ENCODE measurements around the gene CDHR1.
A peak's percentile ranks its signal among the peaks of the same experiment; 100 is the strongest.

Gene CDHR1

DNA sequence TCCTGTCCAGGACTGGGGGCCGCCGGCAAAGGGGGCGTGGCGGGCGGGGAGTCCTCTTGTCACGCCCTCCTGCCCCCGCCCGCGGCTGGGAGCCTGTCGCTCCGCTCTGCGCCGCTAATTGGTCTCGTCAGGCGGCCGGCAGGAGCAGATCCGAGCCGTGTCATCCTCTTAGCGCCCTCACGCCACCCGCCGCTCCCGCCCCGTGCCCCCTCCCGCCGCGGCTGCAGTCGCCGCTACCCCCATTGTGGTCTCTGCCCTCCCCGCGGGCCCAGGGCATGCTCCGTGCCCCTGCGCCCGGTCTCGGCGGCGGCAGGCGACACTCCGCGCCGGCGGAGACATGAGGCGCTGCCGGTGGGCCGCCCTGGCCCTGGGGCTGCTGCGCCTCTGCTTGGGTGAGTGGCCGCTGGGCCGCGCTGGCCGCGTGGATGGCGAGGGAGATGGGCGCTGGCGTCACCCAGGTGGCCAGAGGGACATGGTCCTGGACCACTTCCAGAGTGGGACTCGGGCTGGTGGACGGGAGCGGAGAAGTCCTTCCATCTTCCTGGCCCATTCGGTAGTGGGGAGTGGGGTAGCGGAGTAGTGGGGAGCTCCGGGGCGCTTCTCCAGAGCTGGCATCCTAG, at the start of gene CDHR1:
TSS of gene CDHR1 (plus strand) at position 114 of the 620 bp plus-strand sequence. CDS start at position 338, 224 bp downstream.
- no peak for TF ChIP-seq RARB (CRISPR knock-in tag; IDR thresholded peaks at IDR 0.05)
- TF ChIP-seq, protein P1, sequence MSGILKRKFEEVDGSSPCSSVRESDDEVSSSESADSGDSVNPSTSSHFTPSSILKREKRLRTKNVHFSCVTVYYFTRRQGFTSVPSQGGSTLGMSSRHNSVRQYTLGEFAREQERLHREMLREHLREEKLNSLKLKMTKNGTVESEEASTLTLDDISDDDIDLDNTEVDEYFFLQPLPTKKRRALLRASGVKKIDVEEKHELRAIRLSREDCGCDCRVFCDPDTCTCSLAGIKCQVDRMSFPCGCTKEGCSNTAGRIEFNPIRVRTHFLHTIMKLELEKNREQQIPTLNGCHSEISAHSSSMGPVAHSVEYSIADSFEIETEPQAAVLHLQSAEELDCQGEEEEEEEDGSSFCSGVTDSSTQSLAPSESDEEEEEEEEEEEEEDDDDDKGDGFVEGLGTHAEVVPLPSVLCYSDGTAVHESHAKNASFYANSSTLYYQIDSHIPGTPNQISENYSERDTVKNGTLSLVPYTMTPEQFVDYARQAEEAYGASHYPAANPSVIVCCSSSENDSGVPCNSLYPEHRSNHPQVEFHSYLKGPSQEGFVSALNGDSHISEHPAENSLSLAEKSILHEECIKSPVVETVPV (CRISPR knock-in tag; IDR thresholded peaks at IDR 0.05): no peak
- no peak for TF ChIP-seq ZFP30 (CRISPR knock-in tag; IDR thresholded peaks at IDR 0.05)
- ATAC-seq: peak; percentile 56

DNA sequence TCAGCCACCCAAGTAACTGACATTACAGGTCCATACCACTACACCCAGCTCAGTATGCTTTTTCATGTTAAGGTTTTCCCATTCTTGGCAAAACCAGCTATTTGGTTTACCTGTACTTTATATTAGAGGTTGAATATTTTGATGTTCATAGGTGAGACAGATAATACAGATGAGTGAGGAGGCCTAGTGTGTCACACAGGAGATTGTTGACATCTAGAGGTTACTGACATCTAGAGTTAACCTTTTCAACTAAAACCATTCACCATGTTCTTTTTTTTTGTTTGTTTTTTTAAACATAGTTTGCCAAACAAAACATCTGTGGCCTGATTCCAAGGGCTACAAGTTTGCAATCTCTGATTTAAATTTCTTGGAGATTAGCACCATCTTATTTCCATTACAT, 47.0 kb upstream of the CDHR1 start:
- no peak for TF ChIP-seq ZNF8 (CRISPR knock-in tag; IDR thresholded peaks at IDR 0.05)
- no peak for ATAC-seq

DNA sequence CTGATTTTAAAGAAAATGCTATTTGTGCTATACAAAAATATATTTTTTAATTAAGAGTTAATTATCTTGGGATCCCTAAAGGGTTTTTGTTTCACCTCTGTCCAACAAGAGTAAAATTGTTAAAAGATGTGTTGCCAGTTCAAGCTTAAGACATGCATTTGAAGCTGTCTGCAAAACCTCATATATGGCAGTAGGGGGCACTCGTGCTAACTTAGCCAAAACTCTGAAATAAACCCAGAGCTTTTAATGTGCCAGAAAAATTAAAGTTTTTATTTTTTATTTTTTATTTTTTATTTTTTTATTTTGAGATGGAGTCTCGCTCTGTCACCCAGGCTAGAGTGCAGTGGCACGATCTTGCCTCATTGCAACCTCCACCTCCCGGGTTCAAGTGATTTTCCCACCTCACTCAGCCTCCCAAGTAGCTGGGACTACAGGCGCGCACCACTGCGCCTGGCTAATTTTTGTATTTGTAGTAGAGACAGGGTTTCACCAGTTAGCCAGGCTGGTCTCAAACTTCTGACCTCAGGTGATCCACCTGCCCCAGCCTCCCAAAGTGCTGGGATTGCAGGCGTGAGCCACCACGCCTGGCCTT, 46.2 kb upstream of the CDHR1 start:
- peak; percentile 72; the same call in 2 of the 3 replicates for ATAC-seq

DNA sequence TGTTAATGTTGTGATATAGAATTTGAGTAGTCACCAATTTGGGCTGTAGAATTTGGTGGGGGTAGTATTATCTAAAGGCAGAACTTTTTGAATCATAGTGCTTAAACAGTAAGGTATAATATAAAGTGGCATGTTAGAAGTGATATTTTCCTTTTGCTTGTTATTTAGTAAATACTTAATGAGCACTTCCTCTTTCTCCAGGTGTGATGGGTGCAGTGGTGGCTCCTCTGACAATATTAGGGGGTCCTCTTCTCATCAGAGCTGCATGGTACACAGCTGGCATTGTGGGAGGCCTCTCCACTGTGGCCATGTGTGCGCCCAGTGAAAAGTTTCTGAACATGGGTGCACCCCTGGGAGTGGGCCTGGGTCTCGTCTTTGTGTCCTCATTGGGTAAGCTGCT, 44.5 kb upstream of the CDHR1 start:
- ATAC-seq: no peak
- no peak for TF ChIP-seq PPARA (CRISPR knock-in tag; IDR thresholded peaks at IDR 0.05; ENCODE audit: borderline replicate concordance)
- TF ChIP-seq, protein P2, sequence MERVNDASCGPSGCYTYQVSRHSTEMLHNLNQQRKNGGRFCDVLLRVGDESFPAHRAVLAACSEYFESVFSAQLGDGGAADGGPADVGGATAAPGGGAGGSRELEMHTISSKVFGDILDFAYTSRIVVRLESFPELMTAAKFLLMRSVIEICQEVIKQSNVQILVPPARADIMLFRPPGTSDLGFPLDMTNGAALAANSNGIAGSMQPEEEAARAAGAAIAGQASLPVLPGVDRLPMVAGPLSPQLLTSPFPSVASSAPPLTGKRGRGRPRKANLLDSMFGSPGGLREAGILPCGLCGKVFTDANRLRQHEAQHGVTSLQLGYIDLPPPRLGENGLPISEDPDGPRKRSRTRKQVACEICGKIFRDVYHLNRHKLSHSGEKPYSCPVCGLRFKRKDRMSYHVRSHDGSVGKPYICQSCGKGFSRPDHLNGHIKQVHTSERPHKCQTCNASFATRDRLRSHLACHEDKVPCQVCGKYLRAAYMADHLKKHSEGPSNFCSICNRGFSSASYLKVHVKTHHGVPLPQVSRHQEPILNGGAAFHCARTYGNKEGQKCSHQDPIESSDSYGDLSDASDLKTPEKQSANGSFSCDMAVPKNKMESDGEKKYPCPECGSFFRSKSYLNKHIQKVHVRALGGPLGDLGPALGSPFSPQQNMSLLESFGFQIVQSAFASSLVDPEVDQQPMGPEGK (CRISPR knock-in tag; IDR thresholded peaks at IDR 0.05; ENCODE audit: borderline replicate concordance): no peak
- TF ChIP-seq, protein P1 (CRISPR knock-in tag; IDR thresholded peaks at IDR 0.05): no peak
- TF ChIP-seq CSDC2 (CRISPR knock-in tag; IDR thresholded peaks at IDR 0.05): no peak
- no peak for TF ChIP-seq TCF4 (CRISPR knock-in tag; IDR thresholded peaks at IDR 0.05; ENCODE audit: borderline replicate concordance)
- no peak for TF ChIP-seq ZNF70 (CRISPR knock-in tag; IDR thresholded peaks at IDR 0.05)
- TF ChIP-seq, protein P3, sequence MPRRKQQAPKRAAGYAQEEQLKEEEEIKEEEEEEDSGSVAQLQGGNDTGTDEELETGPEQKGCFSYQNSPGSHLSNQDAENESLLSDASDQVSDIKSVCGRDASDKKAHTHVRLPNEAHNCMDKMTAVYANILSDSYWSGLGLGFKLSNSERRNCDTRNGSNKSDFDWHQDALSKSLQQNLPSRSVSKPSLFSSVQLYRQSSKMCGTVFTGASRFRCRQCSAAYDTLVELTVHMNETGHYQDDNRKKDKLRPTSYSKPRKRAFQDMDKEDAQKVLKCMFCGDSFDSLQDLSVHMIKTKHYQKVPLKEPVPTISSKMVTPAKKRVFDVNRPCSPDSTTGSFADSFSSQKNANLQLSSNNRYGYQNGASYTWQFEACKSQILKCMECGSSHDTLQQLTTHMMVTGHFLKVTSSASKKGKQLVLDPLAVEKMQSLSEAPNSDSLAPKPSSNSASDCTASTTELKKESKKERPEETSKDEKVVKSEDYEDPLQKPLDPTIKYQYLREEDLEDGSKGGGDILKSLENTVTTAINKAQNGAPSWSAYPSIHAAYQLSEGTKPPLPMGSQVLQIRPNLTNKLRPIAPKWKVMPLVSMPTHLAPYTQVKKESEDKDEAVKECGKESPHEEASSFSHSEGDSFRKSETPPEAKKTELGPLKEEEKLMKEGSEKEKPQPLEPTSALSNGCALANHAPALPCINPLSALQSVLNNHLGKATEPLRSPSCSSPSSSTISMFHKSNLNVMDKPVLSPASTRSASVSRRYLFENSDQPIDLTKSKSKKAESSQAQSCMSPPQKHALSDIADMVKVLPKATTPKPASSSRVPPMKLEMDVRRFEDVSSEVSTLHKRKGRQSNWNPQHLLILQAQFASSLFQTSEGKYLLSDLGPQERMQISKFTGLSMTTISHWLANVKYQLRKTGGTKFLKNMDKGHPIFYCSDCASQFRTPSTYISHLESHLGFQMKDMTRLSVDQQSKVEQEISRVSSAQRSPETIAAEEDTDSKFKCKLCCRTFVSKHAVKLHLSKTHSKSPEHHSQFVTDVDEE (CRISPR knock-in tag; IDR thresholded peaks at IDR 0.05): no peak
- TF ChIP-seq, protein P4, sequence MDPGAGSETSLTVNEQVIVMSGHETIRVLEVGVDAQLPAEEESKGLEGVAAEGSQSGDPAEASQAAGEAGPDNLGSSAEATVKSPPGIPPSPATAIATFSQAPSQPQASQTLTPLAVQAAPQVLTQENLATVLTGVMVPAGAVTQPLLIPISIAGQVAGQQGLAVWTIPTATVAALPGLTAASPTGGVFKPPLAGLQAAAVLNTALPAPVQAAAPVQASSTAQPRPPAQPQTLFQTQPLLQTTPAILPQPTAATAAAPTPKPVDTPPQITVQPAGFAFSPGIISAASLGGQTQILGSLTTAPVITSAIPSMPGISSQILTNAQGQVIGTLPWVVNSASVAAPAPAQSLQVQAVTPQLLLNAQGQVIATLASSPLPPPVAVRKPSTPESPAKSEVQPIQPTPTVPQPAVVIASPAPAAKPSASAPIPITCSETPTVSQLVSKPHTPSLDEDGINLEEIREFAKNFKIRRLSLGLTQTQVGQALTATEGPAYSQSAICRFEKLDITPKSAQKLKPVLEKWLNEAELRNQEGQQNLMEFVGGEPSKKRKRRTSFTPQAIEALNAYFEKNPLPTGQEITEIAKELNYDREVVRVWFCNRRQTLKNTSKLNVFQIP (CRISPR knock-in tag; IDR thresholded peaks at IDR 0.05; ENCODE audit: borderline replicate concordance, low read depth): no peak
- no peak for TF ChIP-seq ZFP3 (CRISPR knock-in tag; IDR thresholded peaks at IDR 0.05)
- TF ChIP-seq TOX (CRISPR knock-in tag; IDR thresholded peaks at IDR 0.05; ENCODE audit: borderline replicate concordance): no peak
- no peak for TF ChIP-seq RARB (CRISPR knock-in tag; IDR thresholded peaks at IDR 0.05)
- TF ChIP-seq ZC3H10 (CRISPR knock-in tag; IDR thresholded peaks at IDR 0.05): no peak

DNA sequence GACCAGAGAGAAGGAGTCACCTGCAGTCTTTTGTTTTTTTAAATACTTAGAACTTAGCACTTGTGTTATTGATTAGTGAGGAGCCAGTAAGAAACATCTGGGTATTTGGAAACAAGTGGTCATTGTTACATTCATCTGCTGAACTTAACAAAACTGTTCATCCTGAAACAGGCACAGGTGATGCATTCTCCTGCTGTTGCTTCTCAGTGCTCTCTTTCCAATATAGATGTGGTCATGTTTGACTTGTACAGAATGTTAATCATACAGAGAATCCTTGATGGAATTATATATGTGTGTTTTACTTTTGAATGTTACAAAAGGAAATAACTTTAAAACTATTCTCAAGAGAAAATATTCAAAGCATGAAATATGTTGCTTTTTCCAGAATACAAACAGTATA, 41.6 kb upstream of the CDHR1 start:
- no peak for ATAC-seq
- TF ChIP-seq ISL1 (CRISPR knock-in tag; IDR thresholded peaks at IDR 0.05) (no peak), ESRRG (CRISPR knock-in tag; IDR thresholded peaks at IDR 0.05) (no peak), TCF4 (CRISPR knock-in tag; IDR thresholded peaks at IDR 0.05; ENCODE audit: borderline replicate concordance) (no peak), ZNF70 (CRISPR knock-in tag; IDR thresholded peaks at IDR 0.05) (no peak), GLIS3 (CRISPR knock-in tag; IDR thresholded peaks at IDR 0.05) (no peak), BACH2 (CRISPR knock-in tag; IDR thresholded peaks at IDR 0.05; ENCODE audit: borderline replicate concordance) (no peak)
- TF ChIP-seq, protein P4 (CRISPR knock-in tag; IDR thresholded peaks at IDR 0.05; ENCODE audit: borderline replicate concordance, low read depth): no peak

All from SK-N-SH treated with all-trans-retinoic acid at 6 μM for 48 hours (cell line).